ENCODE measurements around the gene CAMKMT.

CAMKMT gene

DNA sequence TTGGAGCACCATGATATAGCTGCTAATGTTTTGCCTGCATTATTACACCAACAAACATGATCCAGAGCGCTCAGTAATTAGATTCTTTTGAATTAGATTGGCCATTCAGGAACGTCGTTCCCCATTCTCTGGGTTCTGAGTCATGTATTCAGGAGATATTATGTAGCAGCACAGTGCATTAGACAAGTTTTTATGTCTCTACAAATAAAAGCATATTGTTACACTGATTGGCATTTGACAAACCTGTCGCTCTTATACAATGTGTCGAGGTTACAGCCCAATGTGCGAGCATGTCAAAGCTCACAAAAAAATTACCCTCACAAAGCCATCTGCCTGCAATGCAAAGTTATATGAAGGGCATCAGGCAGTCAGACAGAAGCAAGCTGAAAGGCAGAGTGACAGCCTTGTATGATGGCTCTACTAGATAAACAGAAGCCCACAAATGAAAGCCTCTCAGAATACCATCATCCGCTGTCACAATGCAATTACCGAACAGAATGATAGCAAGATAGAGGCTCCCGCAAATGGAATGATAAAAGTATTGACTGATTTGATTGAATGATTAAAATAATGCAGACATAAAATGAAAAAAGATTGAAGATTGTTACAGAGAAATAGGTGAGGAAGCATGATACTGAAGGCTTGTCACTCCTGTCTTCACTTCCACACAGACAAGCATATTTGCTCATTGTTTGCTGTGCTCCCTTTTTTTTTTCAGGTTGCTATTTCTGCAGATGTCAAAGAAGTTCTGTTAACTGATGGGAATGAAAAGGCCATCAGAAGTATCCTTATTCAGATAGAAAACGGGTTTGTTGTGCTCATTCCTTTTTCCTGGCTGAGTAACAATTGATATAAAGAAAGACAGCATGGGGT, 345.2 kb downstream of the CAMKMT start:
- DNase-seq: no peak

- DNase-seq: no peak
Observed at GRCh38 chr2:44707945-44708660, 346.4 kb downstream of the CAMKMT start.

- no peak for DNase-seq
Observed at GRCh38 chr2:44708661-44709000, 346.9 kb downstream of the CAMKMT start.

- DNase-seq: no peak
Observed at GRCh38 chr2:44713170-44713569, 351.4 kb downstream of the CAMKMT start.

GRCh38 chr2:44715671-44716081, 353.9 kb downstream of the CAMKMT start:
- DNase-seq: no peak

DNA sequence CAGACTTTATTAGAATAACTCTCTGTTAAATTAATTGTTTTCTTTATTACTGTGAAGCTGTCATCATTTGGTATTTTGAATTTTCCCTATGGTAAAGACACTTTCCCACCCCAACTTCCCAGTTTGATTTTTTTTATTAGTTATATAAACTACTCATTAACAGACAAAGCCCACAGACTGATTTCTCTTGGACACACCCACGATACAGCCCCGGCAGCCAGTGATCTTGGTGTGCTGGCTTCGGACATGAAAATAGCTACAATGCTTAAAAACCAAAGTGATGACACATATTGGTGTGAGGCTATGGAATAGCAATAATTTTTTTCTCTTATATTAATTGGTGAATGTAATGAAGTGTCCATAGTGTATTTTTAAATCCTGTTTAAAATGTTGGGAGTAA, 354.4 kb downstream of the CAMKMT start:
- DNase-seq: no peak

DNA sequence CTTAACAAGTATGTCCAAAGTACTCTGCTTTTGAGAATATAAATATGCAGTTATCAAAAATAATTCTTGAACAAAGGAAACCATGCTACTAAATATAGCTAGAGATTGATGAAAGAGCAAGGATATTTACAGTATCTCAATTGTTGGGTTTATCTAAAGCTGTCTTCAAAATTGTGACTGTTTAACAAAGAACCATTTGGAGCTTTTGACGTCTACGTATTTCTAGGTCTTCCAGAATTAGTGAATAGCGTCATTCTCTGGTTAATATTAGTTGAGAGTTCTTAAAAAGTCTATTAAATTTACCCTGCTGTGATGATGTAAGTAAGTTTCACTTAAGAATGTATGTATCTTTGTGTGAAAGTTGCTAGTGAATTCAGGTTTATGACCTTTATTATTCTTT, 356.7 kb downstream of the CAMKMT start:
- no peak for DNase-seq

DNA sequence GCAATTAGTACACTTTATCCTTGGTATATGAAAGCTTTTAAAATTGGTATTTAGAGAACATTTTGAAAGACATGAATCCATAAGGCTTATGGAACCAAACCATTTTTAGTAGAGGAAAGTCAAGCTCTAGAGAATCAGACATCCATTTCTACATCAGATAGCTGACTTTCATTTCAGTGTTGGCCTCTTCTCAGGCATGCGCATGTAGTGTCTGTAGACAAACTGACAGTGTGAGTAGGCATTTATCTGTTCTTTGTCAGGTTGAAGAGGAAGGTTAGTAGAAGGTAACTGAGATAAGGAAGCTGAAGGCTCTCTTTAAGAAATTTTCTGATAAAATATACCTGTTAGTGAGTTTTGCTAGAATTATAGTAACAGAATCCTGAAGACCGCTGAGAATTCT, 357.8 kb downstream of the CAMKMT start:
- DNase-seq: no peak

- no peak for DNase-seq
Observed at GRCh38 chr2:44722026-44722625, 360.4 kb downstream of the CAMKMT start.

DNA sequence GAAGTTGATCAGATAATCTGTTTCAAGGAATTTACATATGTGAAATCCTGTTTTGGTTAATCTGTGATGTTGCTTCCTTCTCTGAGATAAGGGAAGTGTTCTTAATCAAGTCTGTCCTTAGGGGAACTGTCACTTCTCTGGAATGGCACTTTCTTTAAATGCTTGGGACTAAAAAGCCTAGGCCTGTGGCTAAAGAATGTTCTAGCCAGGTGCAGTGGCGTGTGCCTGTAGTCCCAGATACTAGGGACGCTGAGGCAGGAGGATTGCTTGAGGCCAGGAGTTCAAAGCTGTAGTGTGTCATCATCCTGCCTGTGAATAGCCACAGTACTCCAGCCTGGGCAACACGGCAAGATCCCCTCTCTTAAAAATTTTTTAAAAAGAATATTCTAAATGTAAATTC, 362.2 kb downstream of the CAMKMT start:
- DNase-seq: no peak

DNA sequence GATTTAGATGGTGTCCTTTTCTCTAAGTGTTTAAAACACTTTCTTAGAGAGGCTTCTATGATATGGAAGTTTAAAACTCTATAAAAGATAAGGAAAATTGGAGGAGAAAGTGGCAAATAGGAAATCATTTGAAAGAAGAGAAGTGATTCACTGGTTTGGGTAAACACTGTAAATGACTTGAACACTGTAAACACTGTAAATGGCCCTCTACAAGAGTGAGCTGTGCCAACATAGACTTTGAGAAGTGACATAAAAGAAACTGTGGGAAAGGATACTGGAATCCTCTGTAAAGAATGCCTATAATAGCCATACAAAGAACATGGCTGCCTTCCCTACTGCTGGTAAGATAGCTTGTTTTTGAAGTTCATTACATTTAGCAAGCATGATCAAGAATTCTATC, 368.8 kb downstream of the CAMKMT start:
- no peak for DNase-seq

GRCh38 chr2:44731505-44731904, 369.8 kb downstream of the CAMKMT start:
- no peak for DNase-seq

- no peak for DNase-seq
Observed at GRCh38 chr2:44736270-44736942, 374.7 kb downstream of the CAMKMT start.

- no peak for DNase-seq
Observed at GRCh38 chr2:44740678-44741077, 378.9 kb downstream of the CAMKMT start.

- no peak for DNase-seq
Observed at GRCh38 chr2:44741507-44741906, 379.8 kb downstream of the CAMKMT start.

DNA sequence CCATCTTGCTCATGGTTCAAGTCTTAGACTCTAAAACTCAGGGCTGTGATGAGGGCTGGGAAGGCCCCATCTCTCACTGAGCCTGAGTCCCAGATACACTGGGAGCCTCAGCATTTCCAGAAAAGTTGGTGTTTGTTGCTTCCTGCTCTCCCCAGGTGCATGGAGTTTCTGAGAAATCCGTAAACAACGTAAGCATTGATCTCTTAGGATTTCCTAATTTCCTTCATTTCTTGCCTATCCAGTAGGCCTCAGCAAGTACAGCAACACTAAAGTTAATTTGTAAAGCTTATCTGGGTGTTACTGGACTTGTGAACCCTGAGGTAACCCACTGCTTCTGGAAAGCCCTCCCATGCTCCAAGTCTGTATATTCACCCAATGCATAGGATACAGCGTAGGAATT, 380.3 kb downstream of the CAMKMT start:
- DNase-seq: no peak

- no peak for DNase-seq
Observed at GRCh38 chr2:44743473-44743872, 381.7 kb downstream of the CAMKMT start.

DNA sequence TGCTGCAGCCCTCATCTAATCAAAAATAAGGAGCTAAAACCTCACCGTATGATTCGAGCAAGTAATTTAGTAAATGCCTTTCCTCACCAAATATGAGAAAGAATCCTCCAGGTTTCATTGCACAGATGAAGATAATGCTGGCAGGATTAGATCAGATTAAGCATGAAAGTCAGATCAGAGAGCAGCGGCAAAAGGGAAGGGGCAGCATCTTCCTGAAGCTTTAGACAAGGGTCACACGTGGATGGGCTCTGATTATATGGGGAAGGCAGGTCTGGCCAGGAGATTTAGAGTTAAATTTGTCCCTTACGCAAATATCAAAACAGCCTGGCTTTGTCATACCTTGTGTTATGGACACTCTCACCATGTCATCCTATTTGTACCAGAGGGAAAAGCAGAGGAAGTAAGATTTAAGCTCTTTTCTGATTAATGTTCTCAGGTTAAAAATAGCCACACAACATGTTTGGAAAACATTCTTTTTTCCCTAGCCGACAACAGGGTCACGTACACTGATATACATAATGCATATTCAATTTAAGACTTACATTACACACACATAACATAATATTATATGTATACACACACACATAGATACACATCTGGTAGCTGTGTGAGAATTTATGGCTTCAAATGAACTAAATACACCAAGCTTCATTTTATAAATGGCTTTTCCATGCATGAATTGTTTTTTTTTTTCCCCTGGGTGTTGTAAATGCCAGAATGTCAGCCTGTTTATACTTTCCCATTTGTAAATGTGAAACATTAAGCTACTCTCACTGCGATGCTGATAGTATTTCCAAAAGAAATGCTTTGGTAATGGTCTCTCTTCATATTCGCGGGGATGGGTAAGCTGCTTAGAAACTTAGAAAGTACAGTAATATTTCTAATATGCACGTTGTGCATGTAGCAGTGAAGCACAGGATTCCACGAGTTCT, 383.5 kb downstream of the CAMKMT start:
- DNase-seq: no peak

DNA sequence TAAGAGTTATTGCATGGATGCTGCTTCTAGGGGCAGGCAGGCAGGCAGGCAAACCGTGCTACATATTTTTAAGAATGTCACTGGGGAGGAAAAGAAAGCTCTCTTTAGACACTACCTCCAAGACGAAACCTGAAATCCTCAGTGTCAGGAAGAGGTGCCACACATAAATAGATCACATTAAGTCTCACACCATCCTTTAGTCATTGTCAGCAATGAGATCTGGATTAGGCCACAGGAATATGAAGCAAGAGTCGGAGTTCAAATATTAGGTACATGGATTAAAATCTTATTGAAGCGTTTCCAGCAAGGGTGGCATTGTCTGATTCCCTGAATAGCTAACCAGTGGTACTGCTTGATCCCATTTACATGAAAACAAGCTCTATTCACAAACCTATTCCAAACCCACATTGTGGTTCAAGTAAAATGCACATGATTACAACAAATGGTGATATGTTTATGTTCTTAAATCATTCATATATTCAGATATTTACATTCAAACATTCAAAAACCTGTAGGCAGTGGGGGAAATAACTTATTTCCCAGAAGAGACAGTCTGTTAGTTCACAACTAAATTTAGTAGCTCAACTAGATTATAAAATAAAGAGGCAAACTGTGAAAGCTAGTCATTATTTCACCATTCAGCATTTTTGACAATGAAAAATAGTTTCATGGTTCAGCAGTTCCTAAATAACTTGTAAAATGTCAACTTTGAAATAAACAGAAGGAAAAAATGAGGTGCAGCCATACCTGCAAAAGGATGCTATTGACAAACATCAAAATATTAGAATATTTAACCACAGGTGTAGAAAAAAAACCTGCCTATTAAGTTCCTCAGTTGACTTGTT, 384.4 kb downstream of the CAMKMT start:
- no peak for DNase-seq

- no peak for DNase-seq
Observed at GRCh38 chr2:44746856-44747615, 385.3 kb downstream of the CAMKMT start.

GRCh38 chr2:44747794-44748193, 386.0 kb downstream of the CAMKMT start:
- no peak for DNase-seq
